HG03558 (cell line): Measurements from ENCODE around the gene STEAP4.

Source experiments
- ATAC-seq: cut with Tn5 transposase; IDR thresholded peaks from one replicate; pipeline ENCODE4 v1.9.1; 2021; ENCODE audit warnings: moderate number of reproducible peaks; ENCODE audit not compliant: unreplicated experiment; ENCODE audit errors: extremely low read depth

Gene STEAP4

DNA sequence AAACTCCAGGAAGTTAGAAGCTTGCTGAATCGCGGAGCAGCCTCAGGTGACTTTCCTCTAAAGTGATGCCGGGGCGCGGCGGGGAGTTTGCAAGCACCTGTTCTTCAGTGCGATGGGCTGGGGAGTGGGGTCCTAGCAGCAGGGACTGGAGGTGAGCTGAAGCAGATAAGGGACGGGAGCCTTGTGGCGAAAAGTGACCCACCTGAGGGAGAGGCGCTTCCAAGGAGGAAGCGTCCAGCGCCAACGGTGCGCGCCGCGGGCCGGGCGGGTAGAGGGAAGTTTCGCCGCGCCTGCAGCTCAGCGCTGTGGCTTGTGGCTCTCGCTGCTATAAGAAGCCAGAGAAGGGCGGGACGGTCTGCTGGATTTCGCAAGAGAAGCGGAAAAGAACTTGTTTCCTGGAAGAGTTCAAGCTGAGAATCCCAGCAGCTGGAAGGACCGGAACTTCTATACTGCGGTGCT is at the start of gene STEAP4:
Gene STEAP4, minus strand, starts transcription at position 305 of the 459 bp plus-strand sequence. CDS start 22,625 bp downstream, outside the sequence.
- no peak for ATAC-seq

DNA sequence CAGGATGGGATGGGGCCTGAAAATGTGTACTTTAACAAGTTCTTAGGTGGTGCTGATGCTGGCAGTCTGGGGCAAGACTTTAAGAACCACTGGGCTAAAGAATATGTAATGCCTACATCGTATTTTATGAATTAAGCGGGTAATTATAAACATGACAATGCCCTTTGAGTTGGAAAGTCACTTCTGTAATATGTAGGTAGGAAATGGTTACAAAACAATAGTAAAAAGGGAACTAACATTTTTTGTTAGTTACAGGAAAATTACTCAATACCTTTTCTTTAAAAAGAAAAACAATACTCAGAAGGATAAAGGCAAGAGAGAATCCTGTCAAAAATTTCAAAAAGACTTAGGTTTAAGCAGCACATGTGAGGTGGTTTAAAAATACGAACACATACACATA is 48.3 kb upstream of the STEAP4 start:
- ATAC-seq: no peak

DNA sequence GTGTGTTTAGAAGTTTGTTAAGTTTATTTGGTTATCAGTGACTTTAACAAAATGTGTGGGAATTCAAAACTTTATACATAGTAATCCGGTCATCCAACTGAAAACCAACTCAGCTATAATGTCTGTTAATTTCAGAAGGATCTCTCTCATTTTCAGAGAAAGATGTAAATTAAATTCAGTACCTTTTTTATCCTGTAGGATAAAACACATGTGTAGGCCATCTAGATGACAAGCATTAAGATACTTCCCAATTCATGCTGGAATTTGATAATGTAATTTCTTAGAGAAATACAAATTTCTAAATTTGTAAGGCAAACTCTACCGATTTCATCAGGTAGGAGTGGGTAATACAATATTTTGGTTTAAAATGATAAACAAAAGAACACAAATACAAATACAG is 43.4 kb upstream of the STEAP4 start:
- no peak for ATAC-seq

DNA sequence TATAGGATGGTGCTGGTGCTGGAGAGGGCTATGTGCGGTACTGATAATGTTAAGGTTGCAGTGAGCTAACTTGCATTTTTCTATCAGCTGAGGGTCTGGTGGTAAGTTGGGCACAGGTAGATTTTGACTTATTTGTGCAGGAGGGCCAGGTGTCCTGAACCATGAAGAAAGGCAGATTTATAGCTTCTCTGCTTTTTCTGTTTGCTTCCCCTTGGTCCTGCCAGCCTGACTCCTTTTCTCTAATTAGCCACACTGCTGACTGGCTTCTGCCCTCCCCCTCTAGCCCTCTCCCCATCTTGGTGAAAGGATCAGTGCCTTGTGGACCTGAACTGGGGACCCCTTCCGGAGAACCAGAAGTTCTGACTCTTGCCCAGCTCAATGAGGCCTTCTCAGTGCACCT is 40.8 kb upstream of the STEAP4 start:
- ATAC-seq: no peak

DNA sequence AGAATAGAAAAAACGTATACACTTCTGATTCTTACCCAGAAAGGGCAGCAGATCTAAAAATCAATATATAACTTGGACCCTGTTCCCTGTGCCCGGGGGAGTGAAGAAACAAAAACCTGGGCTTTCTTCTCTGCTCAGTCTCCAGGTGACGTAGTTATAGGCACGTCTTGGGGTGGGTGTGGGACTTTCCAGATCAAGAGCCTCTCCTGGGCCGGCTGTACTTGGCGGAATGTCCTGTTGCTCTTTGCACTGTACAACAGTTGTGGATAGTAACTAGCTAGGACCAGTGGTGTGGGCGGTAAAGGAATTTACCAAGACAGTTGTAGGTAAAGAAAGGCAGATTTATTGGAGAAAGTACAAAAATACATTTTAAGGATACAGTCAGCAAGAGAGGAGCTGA is 40.4 kb upstream of the STEAP4 start:
- ATAC-seq: no peak

DNA sequence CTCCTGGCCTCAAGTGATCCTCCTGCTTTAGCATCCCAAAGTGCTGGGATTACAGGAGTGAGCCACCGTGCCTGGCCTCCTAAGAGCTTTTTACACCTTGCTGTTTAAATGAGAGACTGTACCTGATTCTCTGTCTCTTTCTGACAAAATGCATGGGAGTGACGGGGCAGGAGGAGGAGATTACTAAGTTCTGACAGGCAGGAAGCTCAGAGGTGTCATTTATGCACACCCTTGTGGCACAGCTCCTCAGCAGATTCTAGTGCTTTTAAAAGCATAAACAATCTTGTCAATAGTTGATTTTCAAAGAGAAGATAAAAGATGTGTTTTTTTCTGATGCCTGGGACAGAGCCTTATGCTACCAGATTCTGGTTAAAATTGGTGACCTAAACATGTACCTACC is 39.7 kb upstream of the STEAP4 start:
- no peak for ATAC-seq

DNA sequence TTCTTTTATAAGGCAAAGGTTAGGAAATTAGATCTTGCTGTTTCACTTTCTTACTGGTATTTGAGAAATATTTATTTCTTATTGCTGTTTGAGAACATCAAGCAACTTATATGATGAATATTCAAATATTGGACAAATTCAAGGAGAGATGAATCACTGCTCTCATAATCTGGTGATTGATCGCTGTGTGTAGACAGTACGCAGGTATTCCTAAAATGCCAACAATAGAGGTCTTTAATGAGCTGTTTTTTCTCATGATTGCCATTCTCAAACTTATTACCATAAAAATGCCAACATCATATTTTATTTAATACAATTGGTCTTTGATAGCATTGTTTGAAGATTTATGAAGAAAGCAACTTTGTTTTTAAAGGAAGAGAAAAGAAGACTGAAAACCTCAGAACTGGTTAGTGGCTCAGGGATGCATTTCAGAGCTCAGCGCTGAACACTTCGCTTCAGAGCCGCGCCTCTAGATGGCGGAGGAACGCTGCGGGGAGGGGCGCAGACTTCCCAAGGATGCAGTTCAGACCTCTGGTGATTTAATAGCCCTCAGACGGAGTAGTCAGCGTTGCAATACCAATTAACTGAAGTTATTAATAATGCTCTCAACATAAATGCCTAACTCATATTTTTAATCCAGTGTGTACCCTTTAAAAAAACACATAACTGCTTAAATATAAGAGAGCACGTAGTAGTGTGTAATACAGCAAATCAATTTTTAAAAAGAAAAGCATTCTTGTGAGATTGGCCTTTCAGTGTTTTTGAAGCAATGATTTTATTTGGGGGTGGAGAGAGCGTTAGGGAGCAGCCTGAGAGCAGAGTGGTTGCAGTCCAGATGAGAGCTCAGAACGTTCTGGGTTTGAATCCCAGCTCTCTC is 38.5 kb upstream of the STEAP4 start:
- ATAC-seq: no peak

DNA sequence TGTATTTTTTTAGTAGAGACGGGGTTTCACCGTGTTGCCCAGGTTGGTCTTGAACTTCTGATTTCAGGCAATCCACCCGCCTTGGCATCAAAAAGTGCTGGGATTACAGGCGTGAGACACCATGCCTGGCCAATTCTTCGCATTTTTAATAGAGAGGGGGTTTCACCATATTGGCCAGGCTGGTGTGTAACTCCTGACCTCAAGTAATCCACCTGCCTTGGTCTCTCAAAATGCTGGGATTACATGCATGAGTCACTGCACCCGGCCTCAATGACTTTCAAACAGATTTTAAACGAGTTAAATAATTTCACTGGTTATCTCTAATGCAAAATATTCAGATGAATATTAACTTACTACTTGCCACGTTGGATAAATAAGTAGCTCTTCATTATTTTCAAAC is 37.6 kb upstream of the STEAP4 start:
- no peak for ATAC-seq

DNA sequence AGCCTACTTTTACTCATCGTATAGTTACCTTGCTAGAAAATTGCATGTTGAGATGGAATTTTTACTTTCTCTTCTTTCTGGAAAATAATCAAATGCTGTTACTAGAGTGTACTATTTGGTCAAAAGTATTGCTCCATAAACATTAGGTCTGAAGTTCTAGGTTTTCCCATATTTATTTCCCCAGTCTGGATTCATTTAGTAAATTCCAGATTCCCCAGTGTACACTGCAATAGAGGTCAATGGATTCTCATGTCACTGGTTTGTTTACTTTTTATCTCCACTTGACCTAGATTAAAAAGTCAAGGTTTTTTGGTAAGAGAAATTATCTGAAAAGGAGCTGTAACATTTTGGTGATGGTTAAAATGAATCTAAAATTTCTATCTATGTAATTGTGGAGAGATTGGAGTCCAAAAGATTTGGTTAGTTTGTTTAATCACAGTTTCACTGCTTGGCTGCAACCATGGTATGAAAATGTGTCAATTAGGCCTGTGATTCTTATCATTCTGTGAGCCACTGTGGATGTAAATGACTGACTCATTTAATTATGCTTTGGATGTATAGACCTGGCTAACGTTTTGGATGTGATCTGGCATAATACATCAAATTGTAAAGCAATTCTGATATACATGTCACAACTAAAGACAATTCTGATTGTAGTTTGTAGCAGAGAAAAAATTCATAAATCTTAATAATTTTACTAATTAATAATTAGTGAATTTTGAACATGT is 32.7 kb upstream of the STEAP4 start:
- ATAC-seq: no peak

DNA sequence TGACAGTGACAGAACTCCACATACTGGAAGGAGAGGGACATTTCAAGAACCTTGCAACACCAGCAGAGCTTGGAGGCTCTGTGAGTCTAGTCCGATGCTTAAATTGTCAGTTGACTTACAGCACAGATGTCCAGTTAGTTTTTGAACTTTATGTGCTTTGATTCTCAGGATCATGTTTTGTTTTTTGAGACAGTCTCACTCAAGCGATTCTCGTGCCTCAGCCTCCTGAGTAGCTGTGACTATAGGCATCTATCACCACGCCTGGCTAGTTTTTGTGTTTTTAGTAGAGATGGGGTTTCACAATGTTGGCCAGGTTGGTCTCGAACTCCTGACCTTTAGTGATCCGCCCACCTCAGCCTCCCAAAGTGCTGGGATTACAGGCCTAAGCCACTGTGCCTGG is 31.8 kb upstream of the STEAP4 start:
- no peak for ATAC-seq

DNA sequence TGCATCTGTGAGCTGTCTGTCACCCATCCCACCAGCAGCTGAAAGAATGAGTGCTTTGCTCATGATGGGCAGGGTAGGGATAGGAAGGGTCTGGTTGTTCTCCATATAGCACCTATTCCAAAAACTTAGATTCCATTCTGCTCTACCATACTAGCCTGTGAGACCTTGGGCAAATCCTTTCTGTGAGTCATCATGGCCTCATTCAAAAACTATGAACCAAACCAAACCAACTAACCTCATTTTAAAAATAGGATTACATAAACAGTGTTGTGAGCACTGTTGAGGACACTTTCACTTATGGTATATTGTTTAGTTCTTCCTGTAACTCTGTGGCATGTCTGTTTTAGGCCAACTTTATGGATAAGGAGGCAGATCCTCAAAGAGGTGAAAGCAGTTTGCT is 30.9 kb upstream of the STEAP4 start:
- no peak for ATAC-seq

DNA sequence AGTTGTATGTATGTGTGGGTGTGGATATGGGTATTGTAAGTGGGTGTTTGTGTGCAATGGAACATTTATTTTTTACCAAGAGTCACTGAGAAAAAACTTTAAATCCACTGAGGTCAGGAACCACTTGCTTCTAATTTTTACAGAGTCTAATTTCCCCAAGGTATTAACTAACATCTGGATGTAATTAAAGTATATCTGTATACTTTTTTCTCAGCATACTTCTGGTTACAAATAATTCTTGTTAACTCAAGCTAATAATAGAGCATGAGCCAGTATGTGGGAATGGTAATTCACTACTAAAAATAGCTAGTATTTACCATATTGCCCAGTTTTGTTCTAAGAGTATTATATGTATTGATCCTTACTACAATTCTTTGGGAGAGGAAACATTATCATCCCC is 24.6 kb upstream of the STEAP4 start:
- ATAC-seq: no peak

DNA sequence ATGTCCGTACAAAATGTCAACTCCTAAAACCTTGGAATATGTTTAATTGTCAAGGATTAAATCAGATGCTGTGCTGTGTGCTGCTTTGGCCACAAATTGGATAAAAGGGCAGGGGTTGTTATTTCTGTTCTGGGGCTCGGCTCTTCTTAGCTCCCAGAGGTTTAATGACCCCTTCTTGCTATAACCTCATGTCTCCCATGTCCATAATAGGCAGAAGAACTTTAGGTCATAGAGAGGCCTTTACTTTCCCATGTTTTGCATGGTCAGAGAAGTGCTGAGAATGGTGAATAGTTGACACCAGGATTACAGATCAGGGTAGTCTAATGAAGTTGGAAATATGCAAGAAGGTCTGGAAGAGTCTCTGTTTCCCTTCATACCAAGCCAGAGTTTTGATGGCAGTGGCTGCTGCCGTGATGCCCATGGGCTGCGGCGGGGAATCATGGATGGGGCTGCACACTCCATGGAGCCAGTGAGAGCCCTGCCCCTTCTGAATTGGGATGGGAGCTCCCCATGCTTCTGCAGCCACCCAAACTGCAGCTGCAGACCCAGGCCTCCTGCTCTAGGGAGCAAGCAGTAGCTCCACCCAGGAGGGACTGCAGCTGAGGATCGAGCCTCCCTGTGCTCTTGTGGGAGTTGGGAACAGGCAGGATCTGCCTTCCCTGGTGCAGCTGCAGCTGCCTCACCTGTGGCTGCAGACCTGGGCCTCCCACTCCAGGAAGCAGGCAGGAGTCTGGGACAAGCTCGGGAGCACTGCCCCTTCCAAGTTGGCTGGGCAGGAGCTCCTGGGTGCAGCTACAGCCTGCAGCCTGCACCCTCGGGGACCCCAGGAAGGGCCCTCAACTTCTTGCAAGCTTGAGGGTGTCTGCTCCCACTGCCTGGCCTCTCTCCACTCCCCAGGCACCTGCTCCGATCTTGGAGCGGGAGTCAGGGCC is 23.1 kb upstream of the STEAP4 start:
- ATAC-seq: no peak

DNA sequence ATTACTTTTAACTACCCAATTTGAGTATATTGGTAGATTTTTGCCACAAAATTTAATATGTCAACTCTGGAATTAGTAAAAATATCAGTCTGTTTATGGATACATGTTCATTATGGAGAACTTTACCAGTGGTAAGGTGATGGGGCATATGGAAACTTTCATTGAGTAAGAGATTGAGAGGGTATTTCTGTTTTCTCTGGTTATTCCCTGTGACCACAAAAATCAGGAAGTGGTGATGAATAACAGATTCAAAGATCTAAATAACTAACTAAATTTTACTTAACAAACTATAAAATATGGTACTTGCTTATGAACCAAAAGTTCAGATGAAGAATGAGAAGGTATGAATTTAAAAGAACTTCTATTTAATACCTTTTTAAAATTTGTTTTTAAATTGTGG is 22.1 kb upstream of the STEAP4 start:
- ATAC-seq: no peak

DNA sequence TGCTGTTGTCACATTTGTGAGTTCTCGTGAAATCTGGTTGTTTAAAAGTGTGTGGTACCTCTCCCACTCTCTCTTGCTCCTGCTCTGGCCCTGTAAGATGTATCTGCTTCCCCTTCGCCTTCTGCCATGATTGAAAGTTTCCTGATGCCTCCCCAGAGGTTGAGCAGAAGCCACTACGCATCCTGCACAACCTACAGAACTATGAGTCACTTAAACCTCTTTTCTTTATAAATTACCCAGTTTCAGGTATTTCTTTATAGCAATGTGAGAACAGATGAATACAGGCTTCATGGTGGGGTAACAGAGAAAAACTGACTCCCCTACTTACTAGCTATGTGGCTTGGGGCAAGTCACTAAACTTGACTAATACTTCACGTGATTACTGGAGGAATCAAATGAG is 18.0 kb upstream of the STEAP4 start:
- ATAC-seq: no peak

DNA sequence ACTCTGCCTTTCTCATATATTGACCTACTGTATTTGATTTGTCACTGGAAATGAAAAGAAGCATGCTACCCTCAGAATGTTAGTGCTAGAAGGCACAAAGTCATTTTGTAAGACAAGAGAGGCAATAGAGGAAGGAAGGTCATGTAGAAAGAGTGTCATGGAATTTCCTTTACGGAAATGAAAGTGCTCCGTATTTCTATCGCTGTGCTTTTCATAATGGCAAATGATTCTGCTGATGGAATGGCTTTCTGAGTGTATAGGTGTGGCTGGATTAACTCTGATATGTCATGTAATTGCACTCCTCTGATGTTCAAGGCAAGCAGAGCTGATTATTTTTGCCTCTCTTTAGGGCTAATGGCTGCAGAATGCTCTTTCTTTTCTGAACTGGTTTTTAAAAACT is 15.5 kb upstream of the STEAP4 start:
- ATAC-seq: no peak

DNA sequence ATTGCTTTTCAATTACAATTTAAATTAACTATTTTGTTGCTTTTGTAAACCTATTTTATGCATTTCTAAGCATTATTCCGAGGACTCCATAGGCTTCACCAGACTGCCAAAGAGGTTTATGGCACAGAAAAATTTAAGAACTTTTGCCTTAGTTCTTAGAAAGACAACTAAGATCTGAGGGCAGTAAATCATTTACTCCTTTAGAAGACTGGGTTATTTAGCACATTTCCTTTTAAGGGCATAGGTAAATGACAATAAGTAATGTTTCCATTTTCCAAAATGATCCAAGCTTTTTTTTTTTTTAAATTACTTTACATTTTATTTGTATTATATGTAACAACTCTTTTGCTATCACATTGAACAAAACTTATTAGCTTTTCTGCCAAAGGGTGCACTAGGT is 15.0 kb upstream of the STEAP4 start:
- ATAC-seq: no peak

DNA sequence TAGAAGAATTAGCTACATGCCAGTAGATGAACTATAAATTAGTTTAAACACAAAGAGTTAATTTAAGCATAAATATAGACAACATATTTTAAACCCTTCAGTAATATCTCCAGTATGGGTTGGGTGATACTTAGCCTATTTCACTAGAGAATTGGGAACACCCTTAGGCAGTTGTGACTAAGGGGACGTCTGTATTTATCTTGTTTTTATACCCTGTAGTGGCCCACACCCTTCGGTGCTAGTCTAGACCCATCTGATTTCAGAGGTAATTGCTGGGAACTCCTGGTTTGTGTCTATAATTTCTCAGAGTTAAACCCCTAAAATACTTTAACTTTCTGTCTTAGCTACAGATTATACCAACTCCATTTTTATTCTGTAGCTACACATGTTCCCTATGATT is 11.5 kb upstream of the STEAP4 start:
- ATAC-seq: no peak

DNA sequence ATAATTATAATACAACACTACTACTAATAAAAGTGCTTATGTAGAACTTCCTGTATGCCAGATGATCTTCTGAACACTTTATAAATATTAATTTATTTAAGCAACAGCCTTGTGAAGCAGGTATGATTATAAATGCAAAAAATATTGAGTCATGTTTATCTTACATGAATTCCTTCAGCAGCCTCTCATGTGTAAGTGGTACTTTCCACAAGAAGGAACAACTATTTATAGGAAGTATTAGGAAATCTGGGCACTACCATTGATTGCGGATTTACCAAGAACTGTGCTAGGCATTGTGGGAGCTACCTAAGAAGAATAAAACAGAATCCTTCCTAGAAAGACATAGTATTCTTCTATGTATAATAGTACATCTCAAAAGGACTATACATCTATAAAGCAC is 10.7 kb upstream of the STEAP4 start:
- no peak for ATAC-seq

DNA sequence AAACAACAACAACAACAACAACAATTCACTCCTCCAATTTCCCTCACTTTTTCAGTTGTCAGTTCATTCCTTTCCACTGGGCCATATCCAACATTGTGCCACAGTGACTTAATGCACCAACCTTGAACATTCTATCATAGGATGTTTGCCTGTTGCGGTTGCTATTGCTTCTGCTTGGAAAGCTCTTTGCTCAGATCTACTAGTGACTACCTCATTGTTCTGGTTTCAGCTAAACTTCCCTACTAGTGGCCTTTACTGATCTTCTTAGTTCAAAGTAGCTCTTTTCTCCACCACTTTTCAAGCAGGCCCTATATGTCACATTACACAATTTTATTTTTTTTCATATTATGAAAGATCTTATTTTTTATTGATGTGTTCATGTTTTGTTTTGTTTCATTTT is 9.8 kb upstream of the STEAP4 start:
- no peak for ATAC-seq

DNA sequence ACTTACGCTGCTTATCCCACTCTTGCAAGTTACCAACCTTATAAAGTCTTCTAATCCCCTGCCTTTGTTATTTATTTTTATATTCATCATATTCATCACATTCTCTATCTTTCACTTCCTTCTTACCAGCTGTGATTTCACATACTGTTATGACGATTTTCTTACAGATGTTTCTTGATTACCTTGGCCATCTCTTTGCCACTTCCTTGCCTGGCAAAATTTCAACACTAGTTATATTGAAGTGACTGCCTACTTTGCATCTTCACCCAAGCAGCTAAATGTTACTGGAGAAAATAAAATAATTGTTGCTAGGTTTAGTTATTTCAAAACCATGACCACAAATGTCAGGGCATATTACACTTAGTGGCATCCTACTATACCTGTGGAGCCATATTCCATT is 8.8 kb upstream of the STEAP4 start:
- ATAC-seq: no peak
